ENCODE data around the gene CPSF3.

Gene CPSF3

GRCh38 chr2:9471206-9471605 is 47.8 kb downstream of the CPSF3 start:
- peaks cover 0 to 2% of the 10 kb centered on the region in 2 donors for H3K9me3 ChIP-seq (replicated peaks in 1 of 2; ENCODE audit: control insufficient read depth in 2 of 2, insufficient read depth in 1 of 2, low read depth in 1 of 2, low read length in 2 of 2)
- H2AFZ ChIP-seq (ENCODE audit: low read length) = no peak overlapping the region
- H3K27me3 ChIP-seq (ENCODE audit: control insufficient read depth in 3 of 3, insufficient read depth in 3 of 3, low read depth in 1 of 3, low read length in 3 of 3) = no peaks in the 10 kb centered on the region
- H3K4me1 ChIP-seq (ENCODE audit: control insufficient read depth in 2 of 2, insufficient read depth in 1 of 2, low read depth in 1 of 2, low read length in 2 of 2) = no peaks in the 10 kb centered on the region
- WGBS, 2 donors (ENCODE audit: extremely low coverage in 2 of 2, insufficient read length in 2 of 2, insufficient replicate concordance in 1 of 2) = no CpG with 5 or more reads among the region's 5 CpGs
- H3K4me3 ChIP-seq (ENCODE audit: low read length in 2 of 2) = no peak overlapping the region
- H3K18ac ChIP-seq (ENCODE audit: low read length) = no peak overlapping the region
- H4K91ac ChIP-seq (ENCODE audit: low read depth, low read length, poor library complexity) = no peak overlapping the region
- DNase-seq (ENCODE audit: low spot score) = no peak
- H3K23ac ChIP-seq (ENCODE audit: low read depth, low read length, poor library complexity) = no peak overlapping the region
- no peak overlapping the region for H3K4me2 ChIP-seq (ENCODE audit: insufficient read depth, low read length, poor library complexity, severe bottlenecking)
- H3K79me1 ChIP-seq (ENCODE audit: low read depth, low read length) = no peaks in the 10 kb centered on the region
- H2BK120ac ChIP-seq (ENCODE audit: low read depth, low read length) = no peak overlapping the region
- no peak overlapping the region for H3K14ac ChIP-seq (ENCODE audit: low read length)
- H2AK5ac ChIP-seq (ENCODE audit: low read depth, low read length) = no peak overlapping the region
- no peak overlapping the region for H2BK15ac ChIP-seq (ENCODE audit: low read length)
- no peak overlapping the region for H4K8ac ChIP-seq (ENCODE audit: low read depth, low read length)
- H3K36me3 ChIP-seq (replicated peaks in 1 of 2; ENCODE audit: control insufficient read depth in 2 of 2, insufficient read depth in 2 of 2, low read length in 2 of 2) = peaks cover 23 to 76% of the 10 kb centered on the region in 2 donors
- no peak overlapping the region for H3K9ac ChIP-seq (ENCODE audit: low read depth, low read length, poor library complexity)
- no peak overlapping the region for H2BK12ac ChIP-seq (ENCODE audit: low read length)
- H3K27ac ChIP-seq (replicated peaks; ENCODE audit: low read length) = no peak overlapping the region
- no peak overlapping the region for H3K4ac ChIP-seq (ENCODE audit: low read length)
- H2BK5ac ChIP-seq (ENCODE audit: low read length) = no peak overlapping the region

GRCh38 chr2:9472511-9472910 is 49.1 kb downstream of the CPSF3 start:
- no peak overlapping the region for H2AFZ ChIP-seq (ENCODE audit: low read length)
- H3K4me2 ChIP-seq (ENCODE audit: insufficient read depth, low read length, poor library complexity, severe bottlenecking) = no peak overlapping the region
- no peak overlapping the region for H3K27ac ChIP-seq (replicated peaks; ENCODE audit: low read length)
- H4K91ac ChIP-seq (ENCODE audit: low read depth, low read length, poor library complexity) = no peak overlapping the region
- peaks cover 21 to 64% of the 10 kb centered on the region in 2 donors for H3K36me3 ChIP-seq (replicated peaks in 1 of 2; ENCODE audit: control insufficient read depth in 2 of 2, insufficient read depth in 2 of 2, low read length in 2 of 2)
- H3K4me1 ChIP-seq (ENCODE audit: control insufficient read depth in 2 of 2, insufficient read depth in 1 of 2, low read depth in 1 of 2, low read length in 2 of 2) = no peaks in the 10 kb centered on the region
- no peak overlapping the region for H2BK120ac ChIP-seq (ENCODE audit: low read depth, low read length)
- H3K4ac ChIP-seq (ENCODE audit: low read length) = no peak overlapping the region
- no peak overlapping the region for H3K4me3 ChIP-seq (ENCODE audit: low read length in 2 of 2)
- peaks cover 0 to 6% of the 10 kb centered on the region in 2 donors for H3K9me3 ChIP-seq (replicated peaks in 1 of 2; ENCODE audit: control insufficient read depth in 2 of 2, insufficient read depth in 1 of 2, low read depth in 1 of 2, low read length in 2 of 2)
- no peak overlapping the region for H3K9ac ChIP-seq (ENCODE audit: low read depth, low read length, poor library complexity)
- no peak overlapping the region for H3K14ac ChIP-seq (ENCODE audit: low read length)
- H2BK5ac ChIP-seq (ENCODE audit: low read length) = no peak overlapping the region
- WGBS, 2 donors (ENCODE audit: extremely low coverage in 2 of 2, insufficient read length in 2 of 2, insufficient replicate concordance in 1 of 2) = no CpG with 5 or more reads among the region's 9 CpGs
- H2BK15ac ChIP-seq (ENCODE audit: low read length) = no peak overlapping the region
- no peak overlapping the region for H3K23ac ChIP-seq (ENCODE audit: low read depth, low read length, poor library complexity)
- no peak for DNase-seq (ENCODE audit: low spot score)
- no peak overlapping the region for H2BK12ac ChIP-seq (ENCODE audit: low read length)
- no peak overlapping the region for H2AK5ac ChIP-seq (ENCODE audit: low read depth, low read length)
- H3K18ac ChIP-seq (ENCODE audit: low read length) = no peak overlapping the region
- no peaks in the 10 kb centered on the region for H3K27me3 ChIP-seq (ENCODE audit: control insufficient read depth in 3 of 3, insufficient read depth in 3 of 3, low read depth in 1 of 3, low read length in 3 of 3)
- no peaks in the 10 kb centered on the region for H3K79me1 ChIP-seq (ENCODE audit: low read depth, low read length)
- no peak overlapping the region for H4K8ac ChIP-seq (ENCODE audit: low read depth, low read length)

GRCh38 chr2:9473308-9473984 is 50.0 kb downstream of the CPSF3 start:
- WGBS, 2 donors (ENCODE audit: extremely low coverage in 2 of 2, insufficient read length in 2 of 2, insufficient replicate concordance in 1 of 2) = no CpG with 5 or more reads among the region's 24 CpGs
- no peak overlapping the region for H2BK15ac ChIP-seq (ENCODE audit: low read length)

GRCh38 chr2:9473985-9474360 is 50.5 kb downstream of the CPSF3 start:
- Histone ChIP-seq H3K23ac (ENCODE audit: low read depth, low read length, poor library complexity) (no peak overlapping the region), H3K9ac (ENCODE audit: low read depth, low read length, poor library complexity) (peak overlapping the region; percentile 61), H3K79me1 (ENCODE audit: low read depth, low read length) (no peaks in the 10 kb centered on the region), H3K36me3 (replicated peaks in 1 of 2; ENCODE audit: control insufficient read depth in 2 of 2, insufficient read depth in 2 of 2, low read length in 2 of 2) (peaks cover 15 to 53% of the 10 kb centered on the region in 2 donors), H2BK15ac (ENCODE audit: low read length) (no peak overlapping the region), H3K27ac (replicated peaks; ENCODE audit: low read length) (no peak overlapping the region), H2BK5ac (ENCODE audit: low read length) (no peak overlapping the region), H4K91ac (ENCODE audit: low read depth, low read length, poor library complexity) (no peak overlapping the region), H4K8ac (ENCODE audit: low read depth, low read length) (no peak overlapping the region), H3K27me3 (ENCODE audit: control insufficient read depth in 3 of 3, insufficient read depth in 3 of 3, low read depth in 1 of 3, low read length in 3 of 3) (no peaks in the 10 kb centered on the region), H3K9me3 (replicated peaks in 1 of 2; ENCODE audit: control insufficient read depth in 2 of 2, insufficient read depth in 1 of 2, low read depth in 1 of 2, low read length in 2 of 2) (peaks cover 0 to 6% of the 10 kb centered on the region in 2 donors), H2BK120ac (ENCODE audit: low read depth, low read length) (no peak overlapping the region), H2AK5ac (ENCODE audit: low read depth, low read length) (no peak overlapping the region), H3K4me3 (ENCODE audit: low read length in 2 of 2) (peak overlapping the region in 1 of 2 donors; percentile 82), H3K4ac (ENCODE audit: low read length) (no peak overlapping the region), H2AFZ (ENCODE audit: low read length) (no peak overlapping the region), H3K4me1 (ENCODE audit: control insufficient read depth in 2 of 2, insufficient read depth in 1 of 2, low read depth in 1 of 2, low read length in 2 of 2) (peaks cover 0 to 4% of the 10 kb centered on the region in 2 donors), H3K18ac (ENCODE audit: low read length) (peak overlapping the region; percentile 30), H2BK12ac (ENCODE audit: low read length) (no peak overlapping the region), H3K4me2 (ENCODE audit: insufficient read depth, low read length, poor library complexity, severe bottlenecking) (peak overlapping the region; percentile 21), H3K14ac (ENCODE audit: low read length) (no peak overlapping the region)
- DNase-seq (ENCODE audit: low spot score) = no peak
- WGBS, 2 donors (ENCODE audit: extremely low coverage in 2 of 2, insufficient read length in 2 of 2, insufficient replicate concordance in 1 of 2) = no CpG with 5 or more reads among the region's 39 CpGs

More at GRCh38 chr2:9473308-9473984, 50.0 kb downstream of the CPSF3 start:
- no peaks in the 10 kb centered on the region for H3K27me3 ChIP-seq (ENCODE audit: control insufficient read depth in 3 of 3, insufficient read depth in 3 of 3, low read depth in 1 of 3, low read length in 3 of 3)
- H2BK120ac ChIP-seq (ENCODE audit: low read depth, low read length) = no peak overlapping the region
- no peaks in the 10 kb centered on the region for H3K4me1 ChIP-seq (ENCODE audit: control insufficient read depth in 2 of 2, insufficient read depth in 1 of 2, low read depth in 1 of 2, low read length in 2 of 2)
- H3K9me3 ChIP-seq (replicated peaks in 1 of 2; ENCODE audit: control insufficient read depth in 2 of 2, insufficient read depth in 1 of 2, low read depth in 1 of 2, low read length in 2 of 2) = peaks cover 0 to 6% of the 10 kb centered on the region in 2 donors
- H3K18ac ChIP-seq (ENCODE audit: low read length) = peak overlapping the region; percentile 30
- H3K4me2 ChIP-seq (ENCODE audit: insufficient read depth, low read length, poor library complexity, severe bottlenecking) = peak overlapping the region; percentile 21
- no peak overlapping the region for H2BK5ac ChIP-seq (ENCODE audit: low read length)
- H3K23ac ChIP-seq (ENCODE audit: low read depth, low read length, poor library complexity) = no peak overlapping the region
- no peak overlapping the region for H4K8ac ChIP-seq (ENCODE audit: low read depth, low read length)
- DNase-seq (ENCODE audit: low spot score) = no peak
- H3K36me3 ChIP-seq (replicated peaks in 1 of 2; ENCODE audit: control insufficient read depth in 2 of 2, insufficient read depth in 2 of 2, low read length in 2 of 2) = peaks cover 16 to 55% of the 10 kb centered on the region in 2 donors
- H3K4ac ChIP-seq (ENCODE audit: low read length) = no peak overlapping the region
- no peak overlapping the region for H3K27ac ChIP-seq (replicated peaks; ENCODE audit: low read length)
- H3K14ac ChIP-seq (ENCODE audit: low read length) = no peak overlapping the region
- H3K79me1 ChIP-seq (ENCODE audit: low read depth, low read length) = no peaks in the 10 kb centered on the region
- H3K4me3 ChIP-seq (ENCODE audit: low read length in 2 of 2) = peak overlapping the region in 1 of 2 donors; percentile 82
- H4K91ac ChIP-seq (ENCODE audit: low read depth, low read length, poor library complexity) = no peak overlapping the region
- H2AFZ ChIP-seq (ENCODE audit: low read length) = no peak overlapping the region
- no peak overlapping the region for H2AK5ac ChIP-seq (ENCODE audit: low read depth, low read length)
- no peak overlapping the region for H2BK12ac ChIP-seq (ENCODE audit: low read length)
- H3K9ac ChIP-seq (ENCODE audit: low read depth, low read length, poor library complexity) = no peak overlapping the region
